GM12878 (cell line): ENCODE measurements around the gene UBE2E1. TPM values are rescaled to one million over a fixed set of nuclear protein-coding genes. Genes with fewer than 3 reads are reported as not detected.

Experiments
- ATF3 ChIP-seq: IDR thresholded peaks from 2 replicates; pipeline ENCODE4 v1.6.1; 2011; ENCODE audit warnings: low read depth, mild to moderate bottlenecking, low read length, moderate library complexity, borderline replicate concordance; ENCODE audit errors: extremely low read depth
- EZH2 ChIP-seq: IDR thresholded peaks from 2 replicates; pipeline ENCODE4 v1.6.1; 2012; ENCODE audit warnings: low read depth, mild to moderate bottlenecking, control low read depth, inconsistent platforms, low read length, borderline replicate concordance; ENCODE audit not compliant: control insufficient read depth
- HDGF ChIP-seq: fragments of 450-650 bp; IDR thresholded peaks from 2 replicates; pipeline ENCODE4 v1.6.1; 2016; ENCODE audit warnings: antibody characterized with exemption
- IKZF1 ChIP-seq: fragments of 450-650 bp; conservative IDR thresholded peaks from 2 replicates; pipeline ENCODE4 v1.6.1; 2017; ENCODE audit warnings: antibody characterized with exemption, mild to moderate bottlenecking
- MLLT1 ChIP-seq: fragments of 450-650 bp; IDR thresholded peaks from 2 replicates; pipeline ENCODE4 v1.6.1; 2016; ENCODE audit warnings: mild to moderate bottlenecking
- NR2C1 ChIP-seq: fragments of 450-650 bp; IDR thresholded peaks from 2 replicates; pipeline ENCODE4 v1.6.1; 2017; ENCODE audit warnings: antibody characterized with exemption, mild to moderate bottlenecking, moderate library complexity
- TCF7 ChIP-seq: IDR thresholded peaks from 2 replicates; pipeline ENCODE4 v1.6.1; 2014; ENCODE audit warnings: antibody characterized with exemption, borderline replicate concordance
- ZNF24 ChIP-seq: fragments of 450-650 bp; IDR thresholded peaks from 2 replicates; pipeline ENCODE4 v1.6.1; 2017; ENCODE audit warnings: antibody characterized with exemption, mild to moderate bottlenecking
- ZNF687 ChIP-seq: fragments of 450-650 bp; IDR thresholded peaks from 2 replicates; pipeline ENCODE4 v1.6.1; 2017; ENCODE audit warnings: mild to moderate bottlenecking, moderate library complexity
- polyA plus RNA-seq, 11 experiments: library from polyadenylated mRNA; depleted of rRNA in 4 of 11; unstranded in 6 of 11; stranded (reverse) in 5 of 11; fragments of >200 nt; fragmentation: Nextera tagmentation in 4 of 11; fragmentation: Illumina TruSeq in 1 of 11; extraction: Ambion mirVana in 4 of 11; extraction: Trizol in 1 of 11; gene quantifications; 1 replicate in 1 of 11; 2 replicates in 10 of 11; pipeline versions ENCODE4 v1.2.1 to v1.2.3, GENCODE V29; 2011 to 2016; ENCODE audit warnings: inconsistent platforms in 2 of 11, missing spikeins in 2 of 11, low read depth in 1 of 11
- total RNA-seq, 4 experiments: library from RNA; depleted of rRNA in 3 of 4; stranded (reverse); fragments of >200 nt in 3 of 4; fragmentation: Illumina TruSeq in 1 of 4; extraction: Trizol in 1 of 4; gene quantifications; 2 replicates each; pipeline versions ENCODE4 v1.2.1 to v1.2.3, GENCODE V29; 2013 to 2021
- TF ChIP-seq, protein P1 (sequence below): fragments of 450-650 bp; IDR thresholded peaks from 2 replicates; pipeline ENCODE4 v1.6.1; 2017; ENCODE audit warnings: antibody characterized with exemption, mild to moderate bottlenecking, moderate library complexity
- TF ChIP-seq, protein P2 (sequence below): IDR thresholded peaks from 2 replicates; pipeline ENCODE4 v1.6.1; 2012; ENCODE audit warnings: improper control_type of control experiment, low read depth, low read length; ENCODE audit not compliant: insufficient replicate concordance
- TF ChIP-seq, protein P3 (sequence below): IDR thresholded peaks from 2 replicates; pipeline ENCODE4 v1.6.1; 2012; ENCODE audit warnings: low read depth, low read length, improper control_type of control experiment

UBE2E1 gene
- total and polyA plus RNA-seq, 10 of the 15 experiments (the other 5 are each of a cell fraction or from before 2014, with no cell fraction given): 18.7 to 425 (median 147) TPM

GRCh38 chr3:23916886-23917678 is 111.3 kb downstream of the UBE2E1 start, which contains the start of the genes NKIRAS1 and RPL15 (continued):
- TF ChIP-seq, protein P1, sequence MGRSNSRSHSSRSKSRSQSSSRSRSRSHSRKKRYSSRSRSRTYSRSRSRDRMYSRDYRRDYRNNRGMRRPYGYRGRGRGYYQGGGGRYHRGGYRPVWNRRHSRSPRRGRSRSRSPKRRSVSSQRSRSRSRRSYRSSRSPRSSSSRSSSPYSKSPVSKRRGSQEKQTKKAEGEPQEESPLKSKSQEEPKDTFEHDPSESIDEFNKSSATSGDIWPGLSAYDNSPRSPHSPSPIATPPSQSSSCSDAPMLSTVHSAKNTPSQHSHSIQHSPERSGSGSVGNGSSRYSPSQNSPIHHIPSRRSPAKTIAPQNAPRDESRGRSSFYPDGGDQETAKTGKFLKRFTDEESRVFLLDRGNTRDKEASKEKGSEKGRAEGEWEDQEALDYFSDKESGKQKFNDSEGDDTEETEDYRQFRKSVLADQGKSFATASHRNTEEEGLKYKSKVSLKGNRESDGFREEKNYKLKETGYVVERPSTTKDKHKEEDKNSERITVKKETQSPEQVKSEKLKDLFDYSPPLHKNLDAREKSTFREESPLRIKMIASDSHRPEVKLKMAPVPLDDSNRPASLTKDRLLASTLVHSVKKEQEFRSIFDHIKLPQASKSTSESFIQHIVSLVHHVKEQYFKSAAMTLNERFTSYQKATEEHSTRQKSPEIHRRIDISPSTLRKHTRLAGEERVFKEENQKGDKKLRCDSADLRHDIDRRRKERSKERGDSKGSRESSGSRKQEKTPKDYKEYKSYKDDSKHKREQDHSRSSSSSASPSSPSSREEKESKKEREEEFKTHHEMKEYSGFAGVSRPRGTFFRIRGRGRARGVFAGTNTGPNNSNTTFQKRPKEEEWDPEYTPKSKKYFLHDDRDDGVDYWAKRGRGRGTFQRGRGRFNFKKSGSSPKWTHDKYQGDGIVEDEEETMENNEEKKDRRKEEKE: no peak
- TF ChIP-seq, protein P2, sequence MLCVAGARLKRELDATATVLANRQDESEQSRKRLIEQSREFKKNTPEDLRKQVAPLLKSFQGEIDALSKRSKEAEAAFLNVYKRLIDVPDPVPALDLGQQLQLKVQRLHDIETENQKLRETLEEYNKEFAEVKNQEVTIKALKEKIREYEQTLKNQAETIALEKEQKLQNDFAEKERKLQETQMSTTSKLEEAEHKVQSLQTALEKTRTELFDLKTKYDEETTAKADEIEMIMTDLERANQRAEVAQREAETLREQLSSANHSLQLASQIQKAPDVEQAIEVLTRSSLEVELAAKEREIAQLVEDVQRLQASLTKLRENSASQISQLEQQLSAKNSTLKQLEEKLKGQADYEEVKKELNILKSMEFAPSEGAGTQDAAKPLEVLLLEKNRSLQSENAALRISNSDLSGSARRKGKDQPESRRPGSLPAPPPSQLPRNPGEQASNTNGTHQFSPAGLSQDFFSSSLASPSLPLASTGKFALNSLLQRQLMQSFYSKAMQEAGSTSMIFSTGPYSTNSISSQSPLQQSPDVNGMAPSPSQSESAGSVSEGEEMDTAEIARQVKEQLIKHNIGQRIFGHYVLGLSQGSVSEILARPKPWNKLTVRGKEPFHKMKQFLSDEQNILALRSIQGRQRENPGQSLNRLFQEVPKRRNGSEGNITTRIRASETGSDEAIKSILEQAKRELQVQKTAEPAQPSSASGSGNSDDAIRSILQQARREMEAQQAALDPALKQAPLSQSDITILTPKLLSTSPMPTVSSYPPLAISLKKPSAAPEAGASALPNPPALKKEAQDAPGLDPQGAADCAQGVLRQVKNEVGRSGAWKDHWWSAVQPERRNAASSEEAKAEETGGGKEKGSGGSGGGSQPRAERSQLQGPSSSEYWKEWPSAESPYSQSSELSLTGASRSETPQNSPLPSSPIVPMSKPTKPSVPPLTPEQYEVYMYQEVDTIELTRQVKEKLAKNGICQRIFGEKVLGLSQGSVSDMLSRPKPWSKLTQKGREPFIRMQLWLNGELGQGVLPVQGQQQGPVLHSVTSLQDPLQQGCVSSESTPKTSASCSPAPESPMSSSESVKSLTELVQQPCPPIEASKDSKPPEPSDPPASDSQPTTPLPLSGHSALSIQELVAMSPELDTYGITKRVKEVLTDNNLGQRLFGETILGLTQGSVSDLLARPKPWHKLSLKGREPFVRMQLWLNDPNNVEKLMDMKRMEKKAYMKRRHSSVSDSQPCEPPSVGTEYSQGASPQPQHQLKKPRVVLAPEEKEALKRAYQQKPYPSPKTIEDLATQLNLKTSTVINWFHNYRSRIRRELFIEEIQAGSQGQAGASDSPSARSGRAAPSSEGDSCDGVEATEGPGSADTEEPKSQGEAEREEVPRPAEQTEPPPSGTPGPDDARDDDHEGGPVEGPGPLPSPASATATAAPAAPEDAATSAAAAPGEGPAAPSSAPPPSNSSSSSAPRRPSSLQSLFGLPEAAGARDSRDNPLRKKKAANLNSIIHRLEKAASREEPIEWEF: no peak
- TF ChIP-seq ATF3 (no peak), EZH2 (no peak), NR2C1 (peak; percentile 42; the same call in 1 of the 2 replicates), MLLT1 (peak; percentile 92), IKZF1 (peak; percentile 83), TCF7 (0 out of 2 replicates have a peak, but pooled peaks have one; percentile 33), ZNF687 (peak; percentile 83), HDGF (no peak; the same call in 1 of the 2 replicates), ZNF24 (0 out of 2 replicates have a peak, but pooled peaks have one; percentile 26)
- TF ChIP-seq, protein P3, sequence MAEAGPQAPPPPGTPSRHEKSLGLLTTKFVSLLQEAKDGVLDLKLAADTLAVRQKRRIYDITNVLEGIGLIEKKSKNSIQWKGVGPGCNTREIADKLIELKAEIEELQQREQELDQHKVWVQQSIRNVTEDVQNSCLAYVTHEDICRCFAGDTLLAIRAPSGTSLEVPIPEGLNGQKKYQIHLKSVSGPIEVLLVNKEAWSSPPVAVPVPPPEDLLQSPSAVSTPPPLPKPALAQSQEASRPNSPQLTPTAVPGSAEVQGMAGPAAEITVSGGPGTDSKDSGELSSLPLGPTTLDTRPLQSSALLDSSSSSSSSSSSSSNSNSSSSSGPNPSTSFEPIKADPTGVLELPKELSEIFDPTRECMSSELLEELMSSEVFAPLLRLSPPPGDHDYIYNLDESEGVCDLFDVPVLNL: peak; percentile 54; the same call in 1 of the 2 replicates
